ENCODE data around the gene SLC22A5. TPM values are rescaled to one million over a fixed set of nuclear protein-coding genes. Genes with fewer than 3 reads are reported as not detected.

Gene SLC22A5
- total RNA-seq, 1 experiment from 2014 or later = 3.6 TPM

GRCh38 chr5:132394667-132395259 is 25.3 kb downstream of the SLC22A5 start (continued):
- no peak for TF ChIP-seq ATF3 (CRISPR knock-in tag; conservative IDR thresholded peaks at IDR 0.05)
- no peak for TF ChIP-seq TEAD1 (CRISPR knock-in tag; IDR thresholded peaks at IDR 0.05)
- no peak for TF ChIP-seq TP53 (CRISPR knock-in tag; IDR thresholded peaks at IDR 0.05)

GRCh38 chr5:132396589-132397031 is 27.1 kb downstream of the SLC22A5 start:
- Mint-ChIP-seq H3K36me3 (no peaks in the 10 kb centered on the region), H3K27me3 (ENCODE audit: low read depth) (peaks cover 9% of the 10 kb centered on the region), H3K9me3 (no peaks in the 10 kb centered on the region), H3K4me1 (no peaks in the 10 kb centered on the region), H3K4me3 (no peak overlapping the region), H3K27ac (no peak overlapping the region)
- POLR2A ChIA-PET = no interaction called here
- ATAC-seq = no peak
- TF ChIP-seq RELA (CRISPR knock-in tag; IDR thresholded peaks at IDR 0.05; ENCODE audit: borderline replicate concordance) (no peak), ZNF281 (CRISPR knock-in tag; IDR thresholded peaks at IDR 0.05) (no peak), TEAD1 (CRISPR knock-in tag; IDR thresholded peaks at IDR 0.05) (no peak), NR2C2 (CRISPR knock-in tag; IDR thresholded peaks at IDR 0.05) (no peak), OVOL2 (CRISPR knock-in tag; IDR thresholded peaks at IDR 0.05; ENCODE audit: borderline replicate concordance) (no peak), IRF2 (CRISPR knock-in tag; IDR thresholded peaks at IDR 0.05; ENCODE audit: borderline replicate concordance, low read depth) (no peak), ZNF416 (CRISPR knock-in tag; IDR thresholded peaks at IDR 0.05) (no peak), CTCF (IDR thresholded peaks at IDR 0.05) (no peak), PRRX2 (CRISPR knock-in tag; IDR thresholded peaks at IDR 0.05) (no peak), ZNF512 (CRISPR knock-in tag; IDR thresholded peaks at IDR 0.05; ENCODE audit: borderline replicate concordance) (no peak), FOXK1 (CRISPR knock-in tag; IDR thresholded peaks at IDR 0.05) (no peak), ZNF138 (CRISPR knock-in tag; conservative IDR thresholded peaks at IDR 0.05) (no peak), SMAD4 (CRISPR knock-in tag; IDR thresholded peaks at IDR 0.05) (no peak), ESRRA (CRISPR knock-in tag; IDR thresholded peaks at IDR 0.05; ENCODE audit: borderline replicate concordance) (no peak), ZNF423 (CRISPR knock-in tag; IDR thresholded peaks at IDR 0.05) (no peak), PRDM15 (CRISPR knock-in tag; IDR thresholded peaks at IDR 0.05) (no peak), STAT6 (CRISPR knock-in tag; conservative IDR thresholded peaks at IDR 0.05; ENCODE audit: low read depth) (no peak), GTF2I (CRISPR knock-in tag; conservative IDR thresholded peaks at IDR 0.05) (no peak), ZNF263 (CRISPR knock-in tag; IDR thresholded peaks at IDR 0.05; ENCODE audit: low read depth) (no peak), ZNF232 (CRISPR knock-in tag; IDR thresholded peaks at IDR 0.05) (no peak)
- CTCF ChIA-PET = no interaction called here
- DNase-seq (ENCODE audit: low spot score) = no peak

Data from WTC11 (cell line).